GM13976 (cell line): ENCODE measurements around the gene GPHN.

ENCODE experiments used
- DNase-seq: peaks from one replicate; pipeline ENCODE4 v3.0.0; 2012; ENCODE audit warnings: low spot score
- CTCF ChIP-seq: IDR thresholded peaks from 2 replicates; pipeline ENCODE4 v1.5.1; 2012; ENCODE audit warnings: borderline replicate concordance, mild to moderate bottlenecking; ENCODE audit not compliant: insufficient read depth; ENCODE audit errors: extremely low read depth, missing control alignments, control extremely low read depth
- in situ Hi-C: fragments of 300-500 bp; cut with MboI; formaldehyde crosslinking; loops from one replicate; pipeline ENCODE4 v1.12.0; 2022; ENCODE audit warnings: low sequenced_read_pairs, mixed read lengths, inconsistent platforms; ENCODE audit not compliant: unreplicated experiment

Gene GPHN

DNA sequence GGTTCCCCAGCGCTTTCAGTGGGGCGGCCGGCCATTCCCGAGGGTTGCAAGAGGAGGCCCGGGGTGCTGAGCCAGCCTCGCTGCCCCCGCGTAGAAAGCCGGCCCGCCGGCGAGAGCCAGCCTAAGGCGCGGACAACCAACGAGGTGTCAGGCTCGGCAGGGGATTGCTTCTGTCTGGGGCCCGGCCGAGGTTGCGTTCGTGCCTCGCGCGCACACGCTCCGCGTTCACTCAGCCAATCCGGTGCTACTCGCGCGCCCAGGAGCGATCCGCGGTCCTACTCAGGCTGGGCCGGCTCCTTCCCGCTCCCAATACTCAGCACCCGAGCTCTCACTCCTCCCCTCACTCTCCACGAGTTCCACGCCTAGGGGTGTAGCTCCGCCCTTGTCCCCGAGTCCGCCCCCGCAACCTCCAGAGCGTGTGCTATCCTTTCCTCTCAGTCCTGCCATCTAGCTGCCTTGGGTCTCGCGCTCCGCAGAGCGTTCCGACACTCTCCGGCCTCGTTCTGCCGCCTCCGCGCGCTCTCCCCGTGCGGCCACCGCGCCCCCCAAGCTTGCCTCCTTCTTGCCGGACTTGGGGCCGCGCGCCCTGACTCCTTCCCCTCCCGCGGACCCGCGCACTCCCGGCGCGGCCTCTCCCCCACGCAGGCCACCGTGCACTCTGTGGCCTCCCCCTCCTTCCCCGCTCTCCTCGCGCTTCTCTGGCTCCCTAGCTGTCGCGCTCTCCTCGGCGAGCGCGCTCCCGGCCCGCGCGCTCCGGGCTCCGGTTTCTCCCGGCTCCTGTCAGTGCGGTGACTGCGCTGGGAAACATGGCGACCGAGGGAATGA, at the start of gene GPHN:
TSS of gene GPHN (plus strand) at position 426 of the 825 bp plus-strand sequence.
- peak; percentile 20 for TF ChIP-seq CTCF
- peak; percentile 92 for DNase-seq
- in situ Hi-C loops, result no loop called here

DNA sequence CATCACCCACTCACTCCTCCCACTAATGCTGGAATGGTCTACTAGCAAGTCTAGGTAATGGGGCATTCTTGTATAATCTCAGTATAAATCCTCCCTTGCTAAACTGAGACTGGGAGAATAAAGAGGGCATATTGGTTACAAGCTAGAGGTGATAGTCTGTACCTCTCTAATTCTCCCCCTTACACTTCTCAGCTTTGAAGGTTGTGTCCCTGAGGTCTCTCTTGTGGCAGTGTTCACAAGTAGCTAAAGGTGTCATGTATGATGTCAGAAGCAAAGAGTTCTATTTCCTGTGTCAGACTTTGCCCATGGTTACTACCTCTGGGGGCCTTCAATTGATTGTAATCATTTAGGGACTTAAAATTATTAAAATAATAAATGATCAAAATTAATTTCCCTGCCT, 48.3 kb upstream of the GPHN start:
- DNase-seq, result no peak
- no peak for TF ChIP-seq CTCF
- in situ Hi-C loops, result no loop called here

- TF ChIP-seq CTCF, result no peak
- no peak for DNase-seq
- in situ Hi-C loops, result no loop called here
Measured at GRCh38 chr14:66464261-66464660, 43.7 kb upstream of the GPHN start.

- DNase-seq, result no peak
- TF ChIP-seq CTCF, result no peak
- in situ Hi-C loops, result no loop called here
Measured at GRCh38 chr14:66468778-66469367, 39.1 kb upstream of the GPHN start.

GRCh38 chr14:66471584-66471983, 36.4 kb upstream of the GPHN start:
- in situ Hi-C loops, result no loop called here
- no peak for DNase-seq
- TF ChIP-seq CTCF, result no peak

DNA sequence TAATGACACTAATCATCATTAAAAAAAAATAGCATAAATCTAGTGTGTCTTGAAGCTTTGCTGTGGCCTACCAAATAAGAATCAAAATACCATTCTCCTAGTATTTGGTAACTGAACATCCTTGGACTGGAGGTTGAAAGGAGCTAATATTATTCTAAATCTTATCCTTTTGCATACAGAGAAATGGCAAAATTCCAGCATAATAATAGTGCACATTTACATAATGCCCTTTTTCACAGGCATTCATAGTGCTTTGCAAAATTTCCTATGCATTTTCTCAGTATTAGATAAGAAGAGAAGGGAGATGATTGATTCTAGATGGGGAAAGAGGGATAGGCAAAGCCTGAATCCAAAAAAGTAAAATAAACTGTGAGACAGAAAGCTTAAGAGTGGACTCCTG, 35.7 kb upstream of the GPHN start:
- no peak for DNase-seq
- in situ Hi-C loops, result no loop called here
- no peak for TF ChIP-seq CTCF

DNA sequence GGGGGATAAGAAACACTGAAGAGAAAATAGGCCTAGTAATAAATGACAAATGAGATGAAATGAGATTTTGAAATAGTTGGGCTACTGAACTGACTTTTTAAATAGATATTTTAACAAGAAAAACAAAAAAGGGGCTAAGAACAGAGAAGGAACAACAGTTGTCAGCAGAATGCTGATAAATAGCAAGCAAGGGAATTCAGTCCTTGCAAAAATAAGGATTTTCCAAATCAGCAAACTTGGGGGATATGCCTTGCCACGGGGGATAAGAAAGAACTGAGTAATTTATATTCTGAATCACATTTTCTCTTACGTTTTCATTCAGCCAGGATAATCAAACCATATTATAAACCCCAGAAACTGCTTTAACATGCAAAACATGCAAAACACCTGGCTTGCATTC, 34.7 kb upstream of the GPHN start:
- DNase-seq, result no peak
- no peak for TF ChIP-seq CTCF
- in situ Hi-C loops, result no loop called here
